ENCODE data around the gene VSX1. TPM values are rescaled to one million over a fixed set of nuclear protein-coding genes. Genes with fewer than 3 reads are reported as not detected.

VSX1 gene
- polyA plus RNA-seq, 1 donor from 2014 or later, result not detected

- H3K9ac ChIP-seq (ENCODE audit: low read length), result no peak overlapping the region
- no peak overlapping the region for H3K4me2 ChIP-seq (ENCODE audit: low read length)
- no peaks in the 10 kb centered on the region for H3F3A ChIP-seq (ENCODE audit: insufficient read depth, low read length, poor library complexity, severe bottlenecking)
- no peak overlapping the region for H2AFZ ChIP-seq (ENCODE audit: low read depth, low read length)
- no peaks in the 10 kb centered on the region for H3K9me2 ChIP-seq (ENCODE audit: insufficient read depth, low read length)
- H3K27me3 ChIP-seq (ENCODE audit: insufficient read depth, low read depth, low read length), result no peaks in the 10 kb centered on the region
- no peaks in the 10 kb centered on the region for H3K36me3 ChIP-seq (ENCODE audit: insufficient read depth, low read length)
- H3K4me3 ChIP-seq (ENCODE audit: low read length), result no peak overlapping the region
- H3K9me3 ChIP-seq (ENCODE audit: low read length), result no peaks in the 10 kb centered on the region
- H3K79me2 ChIP-seq (replicated peaks; ENCODE audit: insufficient read depth, low read length), result no peaks in the 10 kb centered on the region
- TF ChIP-seq EZH2 (IDR thresholded peaks at IDR 0.05; ENCODE audit: borderline replicate concordance, insufficient read depth, low read length, poor library complexity, severe bottlenecking), result no peak
- TF ChIP-seq CTCF (IDR thresholded peaks at IDR 0.05; ENCODE audit: poor library complexity, severe bottlenecking), result no peak
- TF ChIP-seq TAF1 (IDR thresholded peaks at IDR 0.05; ENCODE audit: low read depth), result no peak
- no peak for TF ChIP-seq SMC3 (conservative IDR thresholded peaks at IDR 0.05; ENCODE audit: poor library complexity)
- no peak for TF ChIP-seq EP300 (conservative IDR thresholded peaks at IDR 0.05; ENCODE audit: poor library complexity, severe bottlenecking)
- TF ChIP-seq MXI1 (conservative IDR thresholded peaks at IDR 0.05; ENCODE audit: poor library complexity, severe bottlenecking), result no peak
- TF ChIP-seq REST (IDR thresholded peaks at IDR 0.05; ENCODE audit: borderline replicate concordance), result no peak
- TF ChIP-seq RAD21 (conservative IDR thresholded peaks at IDR 0.05), result no peak
- TF ChIP-seq POLR2AphosphoS5 (IDR thresholded peaks at IDR 0.05), result no peak
- H4K20me1 ChIP-seq (ENCODE audit: insufficient read depth), result no peaks in the 10 kb centered on the region
- H3K27ac ChIP-seq (ENCODE audit: low read length), result no peak overlapping the region
Measured at GRCh38 chr20:25030649-25031207, 51.2 kb downstream of the VSX1 start.

- Histone ChIP-seq H3K27ac (ENCODE audit: low read length) (no peak overlapping the region), H3F3A (ENCODE audit: insufficient read depth, low read length, poor library complexity, severe bottlenecking) (no peaks in the 10 kb centered on the region), H3K79me2 (replicated peaks; ENCODE audit: insufficient read depth, low read length) (no peaks in the 10 kb centered on the region)
Measured at GRCh38 chr20:25030007-25030648, 51.8 kb downstream of the VSX1 start.

More at GRCh38 chr20:25030007-25030648, 51.8 kb downstream of the VSX1 start:
- Histone ChIP-seq H3K9me3 (ENCODE audit: low read length) (no peaks in the 10 kb centered on the region), H3K9ac (ENCODE audit: low read length) (no peak overlapping the region), H3K4me2 (ENCODE audit: low read length) (no peak overlapping the region), H3K36me3 (ENCODE audit: insufficient read depth, low read length) (no peaks in the 10 kb centered on the region), H3K9me2 (ENCODE audit: insufficient read depth, low read length) (no peaks in the 10 kb centered on the region), H4K20me1 (ENCODE audit: insufficient read depth) (no peaks in the 10 kb centered on the region), H2AFZ (ENCODE audit: low read depth, low read length) (no peak overlapping the region), H3K4me3 (ENCODE audit: low read length) (no peak overlapping the region), H3K27me3 (ENCODE audit: insufficient read depth, low read depth, low read length) (no peaks in the 10 kb centered on the region)
- no peak for TF ChIP-seq EZH2 (IDR thresholded peaks at IDR 0.05; ENCODE audit: borderline replicate concordance, insufficient read depth, low read length, poor library complexity, severe bottlenecking)
- no peak for TF ChIP-seq MXI1 (conservative IDR thresholded peaks at IDR 0.05; ENCODE audit: poor library complexity, severe bottlenecking)
- TF ChIP-seq POLR2AphosphoS5 (IDR thresholded peaks at IDR 0.05), result no peak
- TF ChIP-seq EP300 (conservative IDR thresholded peaks at IDR 0.05; ENCODE audit: poor library complexity, severe bottlenecking), result no peak
- no peak for TF ChIP-seq SMC3 (conservative IDR thresholded peaks at IDR 0.05; ENCODE audit: poor library complexity)
- no peak for TF ChIP-seq TAF1 (IDR thresholded peaks at IDR 0.05; ENCODE audit: low read depth)
- TF ChIP-seq REST (IDR thresholded peaks at IDR 0.05; ENCODE audit: borderline replicate concordance), result no peak
